Activated CD4-positive, alpha-beta T cell treated with anti-CD3 and anti-CD28 coated beads for 1 hour (primary cell): ENCODE results near the gene AP3B1.

ENCODE experiments used
- DNase-seq: peaks from one replicate; pipeline ENCODE4 v3.0.0-alpha.2; 2020

Gene AP3B1

GRCh38 chr5:77957931-77958521 is 336.5 kb downstream of the AP3B1 start:
- DNase-seq: no peak

- no peak for DNase-seq
Measured at GRCh38 chr5:77957516-77957915, 337.0 kb downstream of the AP3B1 start.

DNA sequence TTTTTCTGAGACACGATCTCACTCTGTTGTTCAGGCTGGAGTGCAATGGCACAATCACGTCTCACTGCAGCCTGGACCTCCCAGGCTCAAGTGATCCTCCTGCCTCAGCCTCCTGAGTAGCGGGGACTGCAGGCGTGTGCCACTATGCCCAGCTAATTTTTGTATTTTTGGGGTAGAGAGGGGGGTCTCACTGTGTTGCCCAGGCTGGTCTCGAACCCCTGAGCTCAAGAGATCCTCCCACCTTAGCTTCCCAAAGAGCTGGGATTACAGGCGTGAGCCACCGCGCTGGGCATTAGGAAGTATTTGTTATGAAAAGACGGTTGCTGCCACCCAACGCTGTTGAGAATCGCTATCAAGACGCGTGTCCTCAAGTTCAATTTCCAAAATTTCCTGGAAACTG is 337.4 kb downstream of the AP3B1 start:
- no peak for DNase-seq

DNA sequence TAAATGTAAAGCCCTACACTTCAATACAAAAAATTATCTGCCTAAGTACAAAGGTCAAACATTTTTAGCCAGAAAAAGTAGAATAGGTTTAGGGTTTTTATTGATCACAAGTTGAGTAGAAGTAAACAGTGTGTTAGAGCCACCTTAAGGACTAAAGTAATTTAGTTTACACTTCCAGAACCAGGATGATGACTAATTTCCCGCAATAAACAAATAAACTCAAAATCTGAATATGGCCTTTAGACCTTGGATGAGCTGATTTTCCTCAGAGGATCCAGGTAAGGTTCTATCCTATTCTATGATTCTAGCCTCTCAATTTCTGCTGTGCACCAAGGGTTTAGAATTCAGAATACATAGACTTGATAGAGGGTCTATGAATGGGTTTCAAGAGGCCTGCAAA is 338.9 kb downstream of the AP3B1 start:
- no peak for DNase-seq

DNA sequence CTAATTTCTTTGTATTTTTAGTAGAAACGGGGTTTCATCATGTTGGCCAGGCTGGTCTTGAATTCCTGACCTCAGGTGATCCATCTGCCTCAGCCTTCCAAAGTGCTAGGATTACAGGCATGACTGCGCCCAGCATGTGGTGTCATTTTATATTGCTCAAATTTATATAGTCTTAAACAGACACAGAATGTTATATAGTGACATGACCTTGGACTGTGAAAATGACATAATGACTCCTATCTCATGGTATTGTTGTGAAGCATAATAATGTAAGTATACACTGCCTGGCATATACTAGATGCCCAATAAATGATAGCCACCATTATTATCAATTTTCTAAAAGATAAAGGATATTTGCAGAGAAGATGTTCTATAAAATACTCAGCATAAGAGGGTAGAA is 341.1 kb downstream of the AP3B1 start:
- DNase-seq: no peak

DNA sequence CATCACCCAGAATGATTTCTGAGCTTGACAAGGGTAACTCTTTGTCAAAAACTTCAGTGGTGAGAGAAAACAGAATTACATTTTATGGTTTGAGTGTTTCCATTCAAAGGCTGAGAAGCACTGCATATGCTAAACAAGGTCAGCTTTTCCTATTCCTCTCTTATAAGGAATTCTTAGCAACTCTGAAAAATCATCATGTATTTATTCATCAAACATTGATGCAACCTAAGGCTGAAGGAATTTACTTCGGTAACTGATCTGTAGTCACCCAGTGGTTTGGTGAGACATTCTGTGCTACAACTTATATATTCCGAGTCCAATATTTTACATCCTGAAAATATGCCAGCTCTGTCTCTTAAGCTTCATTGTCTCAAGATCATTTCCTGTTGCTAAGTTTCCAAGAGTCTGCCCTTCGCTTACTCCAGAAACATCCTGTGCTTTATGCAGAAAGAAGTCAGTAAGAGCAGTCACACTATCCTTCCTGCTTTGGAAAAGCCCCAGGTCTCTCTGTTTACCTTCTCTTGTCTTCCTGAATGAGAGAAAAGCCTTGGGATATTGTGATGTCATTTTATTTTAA is 341.8 kb downstream of the AP3B1 start:
- DNase-seq: no peak
